ENCODE results near the gene ZNF593OS.

ZNF593OS gene

DNA sequence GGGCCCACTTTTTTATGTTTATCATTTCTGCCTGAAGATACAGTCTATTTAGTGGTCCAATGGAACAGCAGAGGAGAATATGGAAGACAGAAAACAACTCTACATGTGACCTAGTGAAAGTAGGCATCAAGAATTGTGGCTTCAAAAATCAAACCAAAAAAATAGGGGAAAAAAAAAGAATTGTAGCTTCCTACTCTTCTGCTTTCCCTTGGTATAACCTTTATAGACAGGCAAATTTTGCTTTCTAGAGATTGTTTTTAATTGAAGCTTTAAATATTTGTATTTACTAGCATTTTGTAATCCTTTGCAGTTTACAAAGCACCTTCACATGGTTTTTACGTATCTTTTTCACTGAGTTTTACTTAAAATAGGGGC is 45.7 kb downstream of the ZNF593OS start:
- no peak overlapping the region for H3K27ac ChIP-seq

DNA sequence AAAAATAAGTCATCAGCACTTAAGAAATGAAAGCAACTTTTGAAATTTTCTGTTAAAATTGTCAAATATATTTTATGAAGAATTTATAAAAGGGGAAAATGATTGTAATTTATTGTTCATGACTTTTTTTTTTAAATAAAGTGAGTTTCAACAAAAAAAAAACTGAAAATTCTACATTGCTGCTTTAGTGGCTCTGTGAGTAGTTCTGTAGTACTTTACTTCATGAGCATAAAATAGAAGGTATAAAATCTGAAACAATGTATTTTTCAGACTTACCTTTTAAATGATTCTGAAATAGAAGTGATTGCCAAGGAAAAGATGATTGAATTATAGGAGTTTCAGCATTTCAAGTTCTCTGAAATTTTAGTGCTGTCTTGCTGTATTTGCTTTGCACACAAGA is 46.2 kb downstream of the ZNF593OS start:
- H3K27me3 ChIP-seq (replicated peaks) = no peaks in the 10 kb centered on the region
- no peak overlapping the region for H3K27ac ChIP-seq
- no peak for DNase-seq
- TF ChIP-seq, protein P1, sequence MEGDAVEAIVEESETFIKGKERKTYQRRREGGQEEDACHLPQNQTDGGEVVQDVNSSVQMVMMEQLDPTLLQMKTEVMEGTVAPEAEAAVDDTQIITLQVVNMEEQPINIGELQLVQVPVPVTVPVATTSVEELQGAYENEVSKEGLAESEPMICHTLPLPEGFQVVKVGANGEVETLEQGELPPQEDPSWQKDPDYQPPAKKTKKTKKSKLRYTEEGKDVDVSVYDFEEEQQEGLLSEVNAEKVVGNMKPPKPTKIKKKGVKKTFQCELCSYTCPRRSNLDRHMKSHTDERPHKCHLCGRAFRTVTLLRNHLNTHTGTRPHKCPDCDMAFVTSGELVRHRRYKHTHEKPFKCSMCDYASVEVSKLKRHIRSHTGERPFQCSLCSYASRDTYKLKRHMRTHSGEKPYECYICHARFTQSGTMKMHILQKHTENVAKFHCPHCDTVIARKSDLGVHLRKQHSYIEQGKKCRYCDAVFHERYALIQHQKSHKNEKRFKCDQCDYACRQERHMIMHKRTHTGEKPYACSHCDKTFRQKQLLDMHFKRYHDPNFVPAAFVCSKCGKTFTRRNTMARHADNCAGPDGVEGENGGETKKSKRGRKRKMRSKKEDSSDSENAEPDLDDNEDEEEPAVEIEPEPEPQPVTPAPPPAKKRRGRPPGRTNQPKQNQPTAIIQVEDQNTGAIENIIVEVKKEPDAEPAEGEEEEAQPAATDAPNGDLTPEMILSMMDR (IDR thresholded peaks at IDR 0.05; ENCODE audit: low read depth, low read length, missing control alignments) = no peak
- H3K36me3 ChIP-seq (replicated peaks) = peaks cover under 1% of the 10 kb centered on the region
- in situ Hi-C loops (cut with HindIII; ENCODE audit: low pct_ligation_motif_present, low sequenced_read_pairs) = no loop called here
- no peak overlapping the region for H3K4me3 ChIP-seq (ENCODE audit: low read depth, low read length)

More for the DNA sequence above, 45.7 kb downstream of the ZNF593OS start:
- Histone ChIP-seq H3K27me3 (replicated peaks) (no peaks in the 10 kb centered on the region), H3K36me3 (replicated peaks) (no peaks in the 10 kb centered on the region), H3K4me3 (ENCODE audit: low read depth, low read length) (no peak overlapping the region)
- TF ChIP-seq, protein P1 (IDR thresholded peaks at IDR 0.05; ENCODE audit: low read depth, low read length, missing control alignments) = no peak
- in situ Hi-C loops (cut with HindIII; ENCODE audit: low pct_ligation_motif_present, low sequenced_read_pairs) = no loop called here
- DNase-seq = no peak

DNA sequence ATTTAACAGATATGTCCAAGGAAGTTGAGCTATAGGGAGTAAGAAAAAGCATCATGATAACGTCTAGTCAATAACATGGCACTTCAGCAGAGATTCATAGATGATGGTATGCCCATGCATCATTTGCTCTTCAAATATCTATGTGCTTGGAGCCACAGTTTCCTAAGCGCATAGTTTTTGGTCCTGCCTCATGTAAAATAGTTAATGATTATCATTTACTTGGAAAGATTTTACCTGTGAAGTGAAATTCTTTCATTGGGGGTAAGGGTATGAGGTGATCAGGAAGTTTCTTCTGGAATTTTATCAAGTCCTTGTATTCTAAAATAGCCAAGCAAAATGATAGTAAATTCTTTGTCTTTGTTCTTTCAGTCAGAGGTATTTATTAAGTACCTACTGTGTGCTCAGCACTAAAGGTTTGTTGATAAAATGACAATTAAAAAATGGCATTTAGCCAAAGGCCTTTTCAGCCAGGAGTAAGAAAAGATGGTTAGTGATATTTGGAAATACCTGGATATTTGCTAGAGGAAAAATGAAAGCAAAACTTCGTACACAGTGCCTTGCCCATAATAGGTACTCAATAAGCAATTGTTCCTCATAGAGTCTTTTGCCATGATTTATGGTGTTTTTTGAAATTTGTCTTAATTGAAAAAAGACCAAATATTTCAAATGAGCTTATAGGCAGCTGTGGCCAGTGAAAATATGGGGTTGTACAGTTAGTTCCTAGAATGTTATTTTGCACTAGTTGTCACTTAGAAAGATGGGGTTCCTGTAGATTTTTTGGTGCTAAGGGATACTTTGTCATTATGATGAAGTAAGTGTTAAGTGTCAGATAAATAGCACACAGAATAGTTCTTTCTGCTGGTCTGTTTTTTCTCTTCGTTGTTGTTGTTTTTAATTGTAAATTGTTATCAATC is 47.0 kb downstream of the ZNF593OS start:
- in situ Hi-C loops (cut with HindIII; ENCODE audit: low pct_ligation_motif_present, low sequenced_read_pairs) = no loop called here
- no peak overlapping the region for H3K4me3 ChIP-seq (ENCODE audit: low read depth, low read length)
- no peak overlapping the region for H3K27ac ChIP-seq
- no peaks in the 10 kb centered on the region for H3K27me3 ChIP-seq (replicated peaks)
- H3K36me3 ChIP-seq (replicated peaks) = peaks cover 3% of the 10 kb centered on the region
- no peak for DNase-seq
- TF ChIP-seq, protein P1 (IDR thresholded peaks at IDR 0.05; ENCODE audit: low read depth, low read length, missing control alignments) = no peak

DNA sequence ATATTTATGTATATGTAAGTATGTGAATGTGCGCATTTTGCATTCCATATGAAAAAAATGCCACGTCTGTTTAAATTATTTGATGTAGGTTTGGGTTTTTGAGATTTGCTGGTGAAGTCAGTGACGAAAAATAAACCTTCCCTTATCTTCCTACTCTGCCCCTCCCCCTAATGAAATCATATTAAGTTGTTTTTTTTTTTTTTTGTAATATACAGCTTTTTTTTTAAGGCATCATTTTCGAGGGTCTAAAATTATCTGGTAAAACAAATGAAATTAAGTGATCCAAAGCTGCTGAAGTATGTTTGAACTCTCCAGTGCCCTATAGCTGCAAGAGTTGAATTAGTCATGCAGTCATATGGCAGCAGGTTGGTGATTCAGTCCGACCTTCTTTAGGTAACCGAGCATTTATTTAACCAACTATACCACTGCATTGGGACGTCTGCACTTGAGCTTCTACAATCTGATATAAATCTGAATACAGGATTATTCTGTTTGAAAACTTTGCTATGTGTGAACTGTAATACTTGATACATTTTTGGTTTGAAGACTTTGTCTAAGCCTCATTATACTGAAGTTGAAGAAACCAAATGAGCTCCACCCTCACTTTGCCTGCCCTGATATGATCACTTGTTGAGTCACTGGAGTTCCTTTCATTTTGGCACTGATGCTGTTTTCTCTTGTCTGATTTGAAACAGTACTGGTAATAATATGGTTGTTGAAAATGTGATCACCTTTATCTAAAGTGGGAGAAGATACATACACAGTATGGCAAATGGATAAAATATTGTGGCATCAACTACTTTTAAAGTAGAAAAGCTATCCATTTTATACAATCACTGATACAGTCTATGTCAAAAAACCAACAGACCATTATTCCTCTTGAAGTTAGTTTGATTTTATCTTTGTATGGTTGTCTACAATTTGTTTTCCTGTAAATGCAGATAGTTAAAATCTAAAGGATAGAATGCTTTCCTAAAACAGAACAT is 48.4 kb downstream of the ZNF593OS start:
- Histone ChIP-seq H3K27me3 (replicated peaks) (no peaks in the 10 kb centered on the region), H3K36me3 (replicated peaks) (peaks cover 3% of the 10 kb centered on the region), H3K27ac (peak overlapping the region; percentile 38), H3K4me3 (ENCODE audit: low read depth, low read length) (no peak overlapping the region)
- in situ Hi-C loops (cut with HindIII; ENCODE audit: low pct_ligation_motif_present, low sequenced_read_pairs) = no loop called here
- peak; percentile 70 for DNase-seq
- TF ChIP-seq, protein P1 (IDR thresholded peaks at IDR 0.05; ENCODE audit: low read depth, low read length, missing control alignments) = no peak

DNA sequence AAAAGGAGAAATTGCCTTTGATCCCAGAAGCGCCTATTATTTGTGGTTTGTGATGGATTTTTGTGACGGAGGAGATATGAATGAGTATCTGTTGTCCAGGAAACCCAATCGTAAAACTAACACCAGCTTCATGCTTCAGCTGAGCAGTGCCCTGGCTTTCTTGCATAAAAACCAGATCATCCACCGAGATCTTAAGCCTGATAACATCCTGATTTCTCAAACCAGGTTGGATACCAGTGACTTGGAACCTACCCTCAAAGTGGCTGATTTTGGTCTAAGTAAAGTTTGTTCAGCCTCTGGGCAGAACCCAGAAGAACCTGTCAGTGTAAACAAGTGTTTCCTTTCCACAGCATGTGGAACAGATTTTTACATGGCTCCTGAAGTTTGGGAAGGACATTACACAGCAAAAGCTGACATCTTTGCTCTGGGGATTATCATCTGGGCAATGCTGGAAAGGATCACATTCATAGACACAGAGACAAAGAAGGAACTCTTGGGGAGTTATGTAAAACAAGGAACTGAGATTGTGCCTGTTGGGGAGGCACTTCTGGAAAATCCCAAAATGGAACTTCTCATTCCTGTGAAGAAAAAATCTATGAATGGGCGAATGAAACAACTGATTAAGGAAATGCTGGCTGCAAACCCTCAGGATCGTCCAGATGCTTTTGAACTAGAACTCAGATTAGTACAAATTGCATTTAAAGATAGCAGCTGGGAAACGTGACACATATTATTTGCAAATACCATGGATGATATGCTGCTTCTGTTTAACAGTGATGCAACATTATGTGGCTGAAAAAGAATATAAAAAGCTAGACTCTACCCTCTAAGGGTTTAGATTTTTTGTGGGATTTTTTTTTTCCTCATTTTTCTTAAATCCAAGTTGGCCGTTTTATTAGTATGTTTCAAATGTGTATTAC is 49.5 kb downstream of the ZNF593OS start:
- TF ChIP-seq, protein P1 (IDR thresholded peaks at IDR 0.05; ENCODE audit: low read depth, low read length, missing control alignments) = no peak
- DNase-seq = no peak
- no peak overlapping the region for H3K4me3 ChIP-seq (ENCODE audit: low read depth, low read length)
- in situ Hi-C loops (cut with HindIII; ENCODE audit: low pct_ligation_motif_present, low sequenced_read_pairs) = no loop called here
- H3K27me3 ChIP-seq (replicated peaks) = no peaks in the 10 kb centered on the region
- peaks cover 3% of the 10 kb centered on the region for H3K36me3 ChIP-seq (replicated peaks)
- no peak overlapping the region for H3K27ac ChIP-seq

All from brain microvascular endothelial cell (primary cell).